ENCODE measurements around the gene GEMIN5.
"Not testable (repeated sequence)": the region's sequence is repeated elsewhere in the genome, so short reads cannot be mapped to it uniquely, and the experiment has no call there.

The GEMIN5 gene

GRCh38 chr5:154937718-154938466, at the start of gene GEMIN5:
Gene GEMIN5 (minus strand): TSS chr5:154938211. CDS start chr5:154938133, 78 bp downstream.
- peak; percentile 84 for DNase-seq

DNA sequence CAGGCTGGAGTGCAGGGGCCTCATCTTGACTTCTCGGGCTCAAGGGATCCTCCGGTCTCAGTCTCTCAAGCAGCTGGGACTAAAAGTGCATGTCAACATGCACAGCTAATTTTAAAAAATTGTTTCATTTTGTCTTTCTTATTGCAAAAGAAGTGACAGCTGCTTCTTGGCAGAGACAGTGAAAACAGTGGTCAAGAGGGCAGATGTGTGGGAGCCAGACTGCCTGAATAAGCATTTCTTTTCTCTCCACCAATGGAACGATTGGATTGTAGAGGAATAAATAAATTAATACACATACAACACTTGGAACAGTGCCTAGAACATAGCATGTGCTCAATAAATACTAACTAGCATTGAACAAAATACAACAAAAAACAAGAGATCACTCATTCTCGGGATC, 48.1 kb upstream of the GEMIN5 start:
- DNase-seq = no peak

GRCh38 chr5:154984946-154985516, 47.0 kb upstream of the GEMIN5 start:
- DNase-seq = no peak

DNA sequence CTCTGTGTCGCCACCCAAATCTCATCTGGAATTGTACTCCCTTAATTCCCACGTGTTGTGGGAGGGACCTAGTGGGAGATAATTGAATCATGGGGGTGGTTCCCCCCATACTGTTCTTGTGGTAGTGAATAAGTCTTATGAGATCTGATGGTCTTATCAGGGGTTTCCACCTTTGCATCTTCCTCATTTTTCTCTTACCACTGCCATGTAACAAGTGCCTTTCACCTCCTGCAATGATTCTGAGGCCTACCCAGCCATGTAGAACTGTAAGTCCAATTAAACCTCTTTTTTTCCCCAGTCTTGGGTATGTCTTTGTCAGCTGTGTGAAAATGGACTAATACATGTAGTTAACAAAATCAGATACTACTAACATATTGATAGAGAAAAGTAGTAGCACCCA, 40.3 kb upstream of the GEMIN5 start:
- DNase-seq = not testable (repeated sequence)

DNA sequence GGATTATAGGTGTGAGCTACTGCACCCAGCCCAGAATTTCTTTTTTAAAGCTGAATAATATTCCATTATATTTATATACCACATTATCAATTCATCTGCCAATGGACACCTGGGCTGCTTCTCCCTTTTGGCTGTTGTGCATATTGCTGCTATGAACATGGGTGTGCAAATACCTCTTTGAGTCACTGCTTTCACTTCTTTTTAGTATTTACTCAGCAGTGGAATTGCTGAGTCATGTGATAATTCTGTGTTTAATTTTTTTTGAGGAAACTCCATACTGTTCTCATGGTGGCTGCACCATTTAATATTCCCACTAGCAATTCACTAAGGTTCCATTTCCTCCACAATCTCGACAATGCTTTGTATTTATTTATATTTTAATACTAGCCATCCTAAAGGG, 39.4 kb upstream of the GEMIN5 start:
- DNase-seq = no peak

GRCh38 chr5:154976082-154976481, 38.1 kb upstream of the GEMIN5 start:
- DNase-seq = not testable (repeated sequence)

DNA sequence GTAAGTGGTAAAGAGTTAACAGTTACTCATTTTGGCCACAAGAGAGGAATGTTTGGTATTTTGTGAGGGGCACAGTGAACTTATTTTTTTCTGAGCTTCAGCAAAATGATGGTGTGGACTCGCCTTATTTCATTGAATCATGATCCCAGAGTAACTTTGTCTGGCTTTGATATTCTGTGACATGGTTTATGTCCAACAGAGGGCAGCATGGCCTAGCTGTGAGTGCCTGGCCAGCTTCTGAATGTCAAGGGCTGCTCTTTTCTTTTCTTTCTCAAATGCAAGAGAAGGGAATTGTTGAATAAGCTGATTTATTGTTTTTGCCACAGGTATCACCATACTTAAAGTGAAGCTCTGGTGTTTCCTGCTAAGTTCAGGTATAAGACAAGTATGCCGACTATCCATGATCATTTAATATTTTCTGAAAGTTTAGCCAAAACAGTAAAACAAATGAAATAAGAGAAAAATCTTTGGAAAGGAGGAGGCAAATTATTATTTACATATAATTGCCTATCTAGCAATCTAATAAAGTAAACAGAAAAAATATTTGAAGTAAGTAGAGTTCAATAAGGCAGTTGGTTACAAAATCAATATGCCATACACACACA, 34.6 kb upstream of the GEMIN5 start:
- DNase-seq = no peak

- DNase-seq = no peak
Measured at GRCh38 chr5:154971501-154971900, 33.5 kb upstream of the GEMIN5 start.

GRCh38 chr5:154970759-154971158, 32.7 kb upstream of the GEMIN5 start:
- DNase-seq = no peak

DNA sequence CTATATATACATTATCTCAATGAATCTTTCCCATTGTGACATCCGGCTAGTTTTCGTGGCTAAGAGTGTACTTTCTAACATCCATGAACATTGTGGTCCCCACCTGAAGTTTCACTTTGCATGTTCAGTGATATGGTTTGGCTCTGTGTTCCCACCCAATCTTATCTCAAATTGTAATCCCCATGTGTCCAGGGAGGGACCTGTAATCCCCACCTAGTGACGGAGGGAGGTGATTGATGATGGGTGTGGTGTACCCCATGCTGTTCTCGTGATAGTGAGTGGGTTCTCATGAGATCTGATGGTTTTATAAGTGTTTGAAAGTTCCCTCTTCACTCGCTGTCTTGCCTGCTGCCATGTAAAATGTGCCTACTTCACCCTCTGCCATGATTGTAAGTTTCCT, 30.9 kb upstream of the GEMIN5 start:
- no peak for DNase-seq

DNA sequence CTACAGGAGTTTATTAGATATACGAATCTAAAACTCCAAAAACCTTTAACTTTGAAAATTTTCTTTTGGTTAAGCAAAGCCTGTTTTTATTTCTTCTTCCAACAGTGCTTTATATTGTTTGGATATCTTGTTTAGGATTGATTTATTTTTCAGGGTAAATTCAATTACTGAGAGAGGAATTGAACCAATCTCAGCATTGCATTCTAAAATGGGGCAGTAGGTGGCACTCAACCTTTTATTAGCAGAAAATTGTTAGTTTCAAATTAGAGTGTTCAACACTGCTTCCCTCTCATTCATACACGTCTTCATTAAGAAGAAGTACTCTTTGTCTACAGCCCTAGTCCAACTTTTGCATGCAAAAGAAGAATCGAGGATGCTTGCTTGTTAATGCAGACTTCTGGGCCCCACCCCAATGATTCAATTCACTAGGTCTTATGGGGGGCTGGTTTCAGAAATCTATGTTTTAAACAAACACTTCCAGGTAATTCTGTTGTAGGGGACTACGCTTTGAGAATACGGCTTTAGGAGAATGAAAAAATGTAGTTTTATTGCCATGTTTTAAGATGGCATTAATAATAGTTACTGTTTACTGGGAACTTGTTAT, 29.5 kb upstream of the GEMIN5 start:
- no peak for DNase-seq

GRCh38 chr5:154966874-154967273, 28.9 kb upstream of the GEMIN5 start:
- no peak for DNase-seq

GRCh38 chr5:154966081-154966841, 28.2 kb upstream of the GEMIN5 start:
- DNase-seq = no peak

DNA sequence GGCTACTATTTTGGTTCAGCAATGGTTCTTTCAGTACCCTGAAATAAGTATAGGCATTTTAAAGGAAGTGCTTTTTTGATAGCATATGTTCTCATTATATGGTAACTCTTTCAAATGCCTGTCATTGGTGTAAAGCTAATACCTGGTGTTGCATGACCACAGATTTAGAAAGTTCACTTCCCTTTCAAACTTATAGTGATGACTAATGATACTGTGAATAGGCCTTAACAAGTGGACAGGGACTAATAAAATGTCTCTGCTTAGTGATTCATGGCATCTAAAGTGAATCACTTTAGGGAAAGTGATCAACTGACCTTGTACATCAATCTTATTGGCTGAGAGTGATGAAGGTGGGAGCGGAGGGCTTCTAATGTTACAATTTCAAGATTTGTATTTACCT, 24.5 kb upstream of the GEMIN5 start:
- no peak for DNase-seq

- no peak for DNase-seq
Measured at GRCh38 chr5:154956712-154957111, 18.7 kb upstream of the GEMIN5 start.

DNA sequence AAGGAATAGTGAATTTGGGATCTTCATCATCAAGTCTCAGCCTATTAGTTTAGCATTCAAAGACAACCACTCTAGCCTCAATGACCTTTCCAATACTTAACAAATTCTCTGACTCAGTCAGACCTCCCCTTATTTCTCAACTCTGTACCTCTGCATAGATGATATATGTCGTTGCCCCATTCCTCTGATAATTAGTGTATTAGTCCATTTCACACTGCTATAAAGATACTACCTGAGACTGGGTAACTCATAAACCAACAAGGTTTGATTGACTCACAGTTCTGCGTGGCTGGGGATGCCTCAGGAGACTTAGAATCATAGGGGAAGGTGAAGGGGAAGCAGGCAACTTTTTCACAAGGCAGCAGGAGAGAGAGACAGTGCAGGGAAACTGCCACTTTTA, 11.8 kb upstream of the GEMIN5 start:
- no peak for DNase-seq

GRCh38 chr5:154948313-154948712, 10.3 kb upstream of the GEMIN5 start:
- DNase-seq = no peak

DNA sequence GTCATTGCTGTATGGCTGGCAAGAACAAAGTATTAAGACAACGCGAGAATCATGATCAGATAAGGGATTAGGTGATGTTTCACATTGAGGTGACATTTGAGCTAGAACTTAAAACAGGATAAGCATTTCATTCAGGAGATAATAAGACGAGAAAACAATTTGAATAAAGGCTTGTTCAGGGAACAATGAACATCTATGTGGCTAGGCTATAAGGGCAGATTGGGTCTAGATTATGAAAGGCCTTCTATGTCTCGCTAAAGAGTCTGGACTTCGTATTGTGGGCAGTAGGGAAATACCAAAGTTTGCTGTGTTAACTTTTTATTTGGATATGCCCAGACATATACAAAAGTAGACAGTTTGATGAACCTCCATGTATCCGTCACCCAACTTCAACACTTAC, 9.8 kb upstream of the GEMIN5 start:
- DNase-seq = no peak

- peak; percentile 40 for DNase-seq
Measured at GRCh38 chr5:154945695-154946301, 7.8 kb upstream of the GEMIN5 start.

- DNase-seq = no peak
Measured at GRCh38 chr5:154944716-154945115, 6.7 kb upstream of the GEMIN5 start.

- no peak for DNase-seq
Measured at GRCh38 chr5:154943527-154943926, 5.5 kb upstream of the GEMIN5 start.

- DNase-seq = peak; percentile 95
Measured at GRCh38 chr5:154940772-154941620, 3.0 kb upstream of the GEMIN5 start, which contains the start of gene MRPL22. Gene MRPL22 (plus strand): TSS chr5:154941073. CDS start chr5:154941111, 38 bp downstream.
